ENCODE results near the gene ERG.

Gene ERG

GRCh38 chr21:38467911-38468310 lies 30.4 kb downstream of the ERG start:
- Histone ChIP-seq H3K4me3 (replicated peaks; ENCODE audit: insufficient read depth, low read length) (no peak overlapping the region), H3K27me3 (ENCODE audit: insufficient read depth, poor library complexity, severe bottlenecking) (no peaks in the 10 kb centered on the region), H3K27ac (replicated peaks) (peak overlapping the region; percentile 73)
- DNase-seq (ENCODE audit: low read depth in 1 of 2, low spot score in 1 of 2), result peak in 1 of 2 experiments; percentile 42
- no peak for TF ChIP-seq SPI1 (IDR thresholded peaks at IDR 0.05; ENCODE audit: borderline replicate concordance, low read depth)
- TF ChIP-seq REST (IDR thresholded peaks at IDR 0.05; ENCODE audit: insufficient replicate concordance, low read depth), result no peak
- no peak for TF ChIP-seq CTCF (IDR thresholded peaks at IDR 0.05; ENCODE audit: insufficient read depth, low read length)
- no peak for TF ChIP-seq POLR2AphosphoS5 (IDR thresholded peaks at IDR 0.05; ENCODE audit: low read depth)
- no peak for TF ChIP-seq GABPA (IDR thresholded peaks at IDR 0.05; ENCODE audit: low read depth)

GRCh38 chr21:38467374-38467773 lies 30.9 kb downstream of the ERG start:
- TF ChIP-seq SPI1 (IDR thresholded peaks at IDR 0.05; ENCODE audit: borderline replicate concordance, low read depth) (peak; percentile 97), POLR2AphosphoS5 (IDR thresholded peaks at IDR 0.05; ENCODE audit: low read depth) (no peak), GABPA (IDR thresholded peaks at IDR 0.05; ENCODE audit: low read depth) (no peak)
- DNase-seq (ENCODE audit: low read depth in 1 of 2, low spot score in 1 of 2), result peak; percentile 20 to 87
- Histone ChIP-seq H3K27me3 (ENCODE audit: insufficient read depth, poor library complexity, severe bottlenecking) (no peaks in the 10 kb centered on the region), H3K27ac (replicated peaks) (peak overlapping the region; percentile 73), H3K4me3 (replicated peaks; ENCODE audit: insufficient read depth, low read length) (no peak overlapping the region)

- DNase-seq (ENCODE audit: low read depth in 1 of 2, low spot score in 1 of 2), result no peak
- TF ChIP-seq SPI1 (IDR thresholded peaks at IDR 0.05; ENCODE audit: borderline replicate concordance, low read depth) (no peak), CTCF (IDR thresholded peaks at IDR 0.05; ENCODE audit: insufficient read depth, low read length) (no peak), POLR2AphosphoS5 (IDR thresholded peaks at IDR 0.05; ENCODE audit: low read depth) (no peak), REST (IDR thresholded peaks at IDR 0.05; ENCODE audit: insufficient replicate concordance, low read depth) (no peak), GABPA (IDR thresholded peaks at IDR 0.05; ENCODE audit: low read depth) (no peak)
Observed at GRCh38 chr21:38460171-38460742, 38.0 kb downstream of the ERG start.

GRCh38 chr21:38459490-38459889 lies 38.8 kb downstream of the ERG start:
- Histone ChIP-seq H3K4me3 (replicated peaks; ENCODE audit: insufficient read depth, low read length) (no peak overlapping the region), H3K27ac (replicated peaks) (no peak overlapping the region), H3K27me3 (ENCODE audit: insufficient read depth, poor library complexity, severe bottlenecking) (no peaks in the 10 kb centered on the region)
- TF ChIP-seq SPI1 (IDR thresholded peaks at IDR 0.05; ENCODE audit: borderline replicate concordance, low read depth) (no peak), GABPA (IDR thresholded peaks at IDR 0.05; ENCODE audit: low read depth) (no peak)
- DNase-seq (ENCODE audit: low read depth in 1 of 2, low spot score in 1 of 2), result no peak

More at GRCh38 chr21:38460171-38460742, 38.0 kb downstream of the ERG start:
- no peak overlapping the region for H3K4me3 ChIP-seq (replicated peaks; ENCODE audit: insufficient read depth, low read length)
- no peaks in the 10 kb centered on the region for H3K27me3 ChIP-seq (ENCODE audit: insufficient read depth, poor library complexity, severe bottlenecking)
- no peak overlapping the region for H3K27ac ChIP-seq (replicated peaks)

GRCh38 chr21:38455403-38455802 lies 42.9 kb downstream of the ERG start:
- no peak overlapping the region for H3K4me3 ChIP-seq (replicated peaks; ENCODE audit: insufficient read depth, low read length)
- no peak for TF ChIP-seq GABPA (IDR thresholded peaks at IDR 0.05; ENCODE audit: low read depth)
- no peak for TF ChIP-seq POLR2AphosphoS5 (IDR thresholded peaks at IDR 0.05; ENCODE audit: low read depth)
- TF ChIP-seq REST (IDR thresholded peaks at IDR 0.05; ENCODE audit: insufficient replicate concordance, low read depth), result no peak
- no peak for TF ChIP-seq SPI1 (IDR thresholded peaks at IDR 0.05; ENCODE audit: borderline replicate concordance, low read depth)
- TF ChIP-seq CTCF (IDR thresholded peaks at IDR 0.05; ENCODE audit: insufficient read depth, low read length), result no peak
- no peaks in the 10 kb centered on the region for H3K27me3 ChIP-seq (ENCODE audit: insufficient read depth, poor library complexity, severe bottlenecking)
- no peak for DNase-seq (ENCODE audit: low read depth in 1 of 2, low spot score in 1 of 2)
- H3K27ac ChIP-seq (replicated peaks), result no peak overlapping the region

Data from HL-60 (cell line).